NT2/D1 (cell line): ENCODE results near the gene OR13G1.
A peak's percentile ranks its signal among the peaks of the same experiment; 100 is the strongest.

Experiments
- DNase-seq: peaks from one replicate; pipeline ENCODE4 v3.0.0-alpha.2; 2011; ENCODE audit warnings: low read depth, low spot score
- H3K27me3 ChIP-seq: 2 replicates; pipeline ENCODE4 v1.6.0; 2011; ENCODE audit warnings: mild to moderate bottlenecking; ENCODE audit not compliant: insufficient read length, insufficient read depth
- H3K36me3 ChIP-seq: 2 replicates; pipeline ENCODE4 v1.6.1; 2011; ENCODE audit warnings: mild to moderate bottlenecking, low read length, mixed read lengths; ENCODE audit not compliant: insufficient read depth, insufficient read length
- H3K4me1 ChIP-seq: 2 replicates; pipeline ENCODE4 v1.5.1; 2011; ENCODE audit not compliant: insufficient read depth, insufficient read length
- H3K4me3 ChIP-seq: 2 replicates; pipeline ENCODE4 v1.5.1; 2011; ENCODE audit warnings: low read depth; ENCODE audit not compliant: insufficient read length
- H3K9ac ChIP-seq: 2 replicates; pipeline ENCODE4 v1.6.0; 2011; ENCODE audit warnings: low read depth; ENCODE audit not compliant: insufficient read length
- H3K9me3 ChIP-seq: 2 replicates; pipeline ENCODE4 v1.5.1; 2011; ENCODE audit warnings: mild to moderate bottlenecking, low read length; ENCODE audit not compliant: insufficient read depth
- SUZ12 ChIP-seq: IDR thresholded peaks from 2 replicates; pipeline ENCODE4 v1.6.1; 2011; ENCODE audit not compliant: insufficient read length, insufficient read depth; ENCODE audit errors: extremely low read depth
- YY1 ChIP-seq: IDR thresholded peaks from 2 replicates; pipeline ENCODE4 v1.6.1; 2011; ENCODE audit not compliant: insufficient read length, insufficient read depth
- ZNF274 ChIP-seq: IDR thresholded peaks from 2 replicates; pipeline ENCODE4 v1.6.1; 2011; ENCODE audit warnings: mild to moderate bottlenecking, low read depth, low read length

Gene OR13G1

GRCh38 chr1:247680171-247680570 lies 632 bp upstream of the OR13G1 start:
- H3K9me3 ChIP-seq = no peaks in the 10 kb centered on the region
- H3K36me3 ChIP-seq = no peaks in the 10 kb centered on the region
- no peak overlapping the region for H3K4me3 ChIP-seq
- TF ChIP-seq SUZ12 = no peak
- TF ChIP-seq YY1 = no peak
- no peak for TF ChIP-seq ZNF274
- no peaks in the 10 kb centered on the region for H3K4me1 ChIP-seq
- no peaks in the 10 kb centered on the region for H3K27me3 ChIP-seq
- H3K9ac ChIP-seq = no peak overlapping the region
- DNase-seq = no peak

- Histone ChIP-seq H3K4me1 (no peaks in the 10 kb centered on the region), H3K9ac (no peak overlapping the region), H3K9me3 (peaks cover 7% of the 10 kb centered on the region), H3K36me3 (no peaks in the 10 kb centered on the region), H3K4me3 (no peak overlapping the region), H3K27me3 (no peaks in the 10 kb centered on the region)
- no peak for DNase-seq
- TF ChIP-seq ZNF274 = no peak
- no peak for TF ChIP-seq SUZ12
- no peak for TF ChIP-seq YY1
Measured at GRCh38 chr1:247669225-247669624, 10.3 kb downstream of the OR13G1 start.

- Histone ChIP-seq H3K36me3 (no peaks in the 10 kb centered on the region), H3K9ac (no peak overlapping the region), H3K4me3 (no peak overlapping the region), H3K4me1 (no peaks in the 10 kb centered on the region), H3K27me3 (no peaks in the 10 kb centered on the region), H3K9me3 (no peaks in the 10 kb centered on the region)
- DNase-seq = no peak
- no peak for TF ChIP-seq YY1
- TF ChIP-seq SUZ12 = no peak
- no peak for TF ChIP-seq ZNF274
Measured at GRCh38 chr1:247656221-247656875, 23.2 kb downstream of the OR13G1 start.

- no peak overlapping the region for H3K4me3 ChIP-seq
- TF ChIP-seq SUZ12 = no peak
- TF ChIP-seq ZNF274 = no peak
- TF ChIP-seq YY1 = no peak
- H3K9me3 ChIP-seq = no peaks in the 10 kb centered on the region
- no peaks in the 10 kb centered on the region for H3K4me1 ChIP-seq
- no peaks in the 10 kb centered on the region for H3K27me3 ChIP-seq
- no peak for DNase-seq
- no peak overlapping the region for H3K9ac ChIP-seq
- H3K36me3 ChIP-seq = no peaks in the 10 kb centered on the region
Measured at GRCh38 chr1:247653040-247653439, 26.5 kb downstream of the OR13G1 start.

- H3K36me3 ChIP-seq = no peaks in the 10 kb centered on the region
- DNase-seq = peak; percentile 87
- no peaks in the 10 kb centered on the region for H3K27me3 ChIP-seq
- no peak overlapping the region for H3K4me3 ChIP-seq
- H3K4me1 ChIP-seq = no peaks in the 10 kb centered on the region
- no peaks in the 10 kb centered on the region for H3K9me3 ChIP-seq
- H3K9ac ChIP-seq = no peak overlapping the region
- TF ChIP-seq ZNF274 = no peak
Measured at GRCh38 chr1:247647864-247648263, 31.7 kb downstream of the OR13G1 start.

GRCh38 chr1:247646867-247647266 lies 32.7 kb downstream of the OR13G1 start:
- no peak for DNase-seq
- TF ChIP-seq SUZ12 (no peak), YY1 (no peak), ZNF274 (no peak)

GRCh38 chr1:247642742-247643141 lies 36.8 kb downstream of the OR13G1 start:
- Histone ChIP-seq H3K9ac (no peak overlapping the region), H3K36me3 (no peaks in the 10 kb centered on the region), H3K9me3 (no peaks in the 10 kb centered on the region), H3K27me3 (no peaks in the 10 kb centered on the region), H3K4me1 (no peaks in the 10 kb centered on the region), H3K4me3 (no peak overlapping the region)
- no peak for DNase-seq
- TF ChIP-seq ZNF274 (no peak), SUZ12 (no peak), YY1 (no peak)

More at GRCh38 chr1:247646867-247647266, 32.7 kb downstream of the OR13G1 start:
- Histone ChIP-seq H3K4me1 (no peaks in the 10 kb centered on the region), H3K9ac (no peak overlapping the region), H3K36me3 (no peaks in the 10 kb centered on the region), H3K4me3 (no peak overlapping the region), H3K27me3 (no peaks in the 10 kb centered on the region), H3K9me3 (no peaks in the 10 kb centered on the region)
